SIG-M5 treated with dmso at 0.1 percent for 504 hours (cell line): ENCODE data around the gene COL5A3.
"Not testable (repeated sequence)": the region's sequence is repeated elsewhere in the genome, so short reads cannot be mapped to it uniquely, and the experiment has no call there.

Experiments
- DNase-seq: peaks from one replicate; lab custom pipeline; 2025; ENCODE audit not compliant: unreplicated experiment; lab: John Stamatoyannopoulos, UW

The COL5A3 gene

GRCh38 chr19:9940778-9941177 lies 69.5 kb downstream of the COL5A3 start:
- no peak for DNase-seq

- no peak for DNase-seq
Measured at GRCh38 chr19:9939301-9939913, 70.9 kb downstream of the COL5A3 start.

- no peak for DNase-seq
Measured at GRCh38 chr19:9937001-9937411, 73.3 kb downstream of the COL5A3 start.

GRCh38 chr19:9936326-9937000 lies 73.8 kb downstream of the COL5A3 start, which contains the start of gene OLFM2:
Gene OLFM2 (minus strand): TSS chr19:9936515. CDS start chr19:9936366, 149 bp downstream.
- no peak for DNase-seq

GRCh38 chr19:9935506-9936325 lies 74.6 kb downstream of the COL5A3 start:
- DNase-seq, result no peak

- DNase-seq, result peak; percentile 33
Measured at GRCh38 chr19:9934132-9934950, 76.0 kb downstream of the COL5A3 start.

- no peak for DNase-seq
Measured at GRCh38 chr19:9932835-9933234, 77.5 kb downstream of the COL5A3 start.

GRCh38 chr19:9931629-9932028 lies 78.7 kb downstream of the COL5A3 start:
- DNase-seq, result no peak

- no peak for DNase-seq
Measured at GRCh38 chr19:9923440-9923839, 86.9 kb downstream of the COL5A3 start.

GRCh38 chr19:9922782-9923379 lies 87.4 kb downstream of the COL5A3 start:
- DNase-seq, result not testable (repeated sequence)

GRCh38 chr19:9917321-9917720 lies 93.0 kb downstream of the COL5A3 start:
- no peak for DNase-seq

GRCh38 chr19:9916719-9917118 lies 93.6 kb downstream of the COL5A3 start:
- peak; percentile 6 for DNase-seq

GRCh38 chr19:9914315-9915207 lies 95.7 kb downstream of the COL5A3 start:
- peak; percentile 68 for DNase-seq

GRCh38 chr19:9914001-9914314 lies 96.3 kb downstream of the COL5A3 start:
- no peak for DNase-seq

GRCh38 chr19:9913237-9914000 lies 96.9 kb downstream of the COL5A3 start:
- DNase-seq, result no peak

GRCh38 chr19:9912551-9913236 lies 97.6 kb downstream of the COL5A3 start:
- no peak for DNase-seq

GRCh38 chr19:9911524-9912185 lies 98.6 kb downstream of the COL5A3 start:
- no peak for DNase-seq

- no peak for DNase-seq
Measured at GRCh38 chr19:9910625-9911024, 99.7 kb downstream of the COL5A3 start.
